Breast epithelium (tissue), 3 donors: Measurements from ENCODE around the gene LMX1B.

Experiments
- CTCF ChIP-seq, 3 donors: fragments of 450-650 bp; IDR thresholded peaks; one replicate each; pipeline ENCODE4 v1.5.1; 2016 to 2017; ENCODE audit warnings: antibody characterized with exemption in 3 of 3, mild to moderate bottlenecking in 3 of 3, moderate library complexity in 3 of 3
- POLR2AphosphoS5 ChIP-seq, 3 donors: sonication (generic); formaldehyde crosslinking; IDR thresholded peaks; one replicate each; pipeline ENCODE4 v1.6.1; 2017; ENCODE audit warnings: antibody characterized with exemption in 3 of 3

GRCh38 chr9:126642010-126642744, 28.4 kb downstream of the LMX1B start:
- TF ChIP-seq CTCF (IDR thresholded peaks at IDR 0.05) (no peak), POLR2AphosphoS5 (IDR thresholded peaks at IDR 0.05) (no peak)
